Fibroblast of mammary gland (primary cell): Measurements from ENCODE around the gene PLXNA2.

Source experiments
- DNase-seq: peaks from one replicate; pipeline ENCODE4 v3.0.0-alpha.2; 2010; ENCODE audit warnings: low read depth
- H3K4me3 ChIP-seq: 2 replicates; pipeline ENCODE4 v1.5.1; 2011; ENCODE audit warnings: low read depth, mild to moderate bottlenecking, low read length, moderate library complexity; ENCODE audit not compliant: control insufficient read depth
- TF ChIP-seq, protein P1 (sequence below): conservative IDR thresholded peaks from 2 replicates; pipeline ENCODE4 v1.5.1; 2011; ENCODE audit warnings: low read depth, low read length, inconsistent platforms; ENCODE audit not compliant: control insufficient read depth, insufficient read depth

The PLXNA2 gene

DNA sequence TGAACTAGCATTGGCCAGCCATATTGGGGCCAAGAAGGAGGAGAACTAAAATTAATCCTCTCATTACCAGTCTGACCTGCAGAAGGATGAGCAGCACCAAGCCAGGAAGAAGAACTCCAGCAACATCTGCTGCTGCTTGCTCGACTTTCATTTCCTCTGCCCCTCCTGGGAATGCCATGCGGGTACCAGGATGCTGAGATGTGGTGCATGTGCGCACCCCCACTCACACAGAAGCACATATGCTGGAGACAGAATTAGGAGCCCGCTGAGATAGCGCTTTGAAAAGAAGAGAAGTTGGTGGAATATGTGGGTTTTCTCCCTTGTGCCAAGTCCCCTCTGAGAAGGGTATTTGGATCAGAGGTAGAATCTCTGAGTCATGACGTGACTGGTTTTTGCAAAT lies 70.4 kb downstream of the PLXNA2 start:
- TF ChIP-seq, protein P1, sequence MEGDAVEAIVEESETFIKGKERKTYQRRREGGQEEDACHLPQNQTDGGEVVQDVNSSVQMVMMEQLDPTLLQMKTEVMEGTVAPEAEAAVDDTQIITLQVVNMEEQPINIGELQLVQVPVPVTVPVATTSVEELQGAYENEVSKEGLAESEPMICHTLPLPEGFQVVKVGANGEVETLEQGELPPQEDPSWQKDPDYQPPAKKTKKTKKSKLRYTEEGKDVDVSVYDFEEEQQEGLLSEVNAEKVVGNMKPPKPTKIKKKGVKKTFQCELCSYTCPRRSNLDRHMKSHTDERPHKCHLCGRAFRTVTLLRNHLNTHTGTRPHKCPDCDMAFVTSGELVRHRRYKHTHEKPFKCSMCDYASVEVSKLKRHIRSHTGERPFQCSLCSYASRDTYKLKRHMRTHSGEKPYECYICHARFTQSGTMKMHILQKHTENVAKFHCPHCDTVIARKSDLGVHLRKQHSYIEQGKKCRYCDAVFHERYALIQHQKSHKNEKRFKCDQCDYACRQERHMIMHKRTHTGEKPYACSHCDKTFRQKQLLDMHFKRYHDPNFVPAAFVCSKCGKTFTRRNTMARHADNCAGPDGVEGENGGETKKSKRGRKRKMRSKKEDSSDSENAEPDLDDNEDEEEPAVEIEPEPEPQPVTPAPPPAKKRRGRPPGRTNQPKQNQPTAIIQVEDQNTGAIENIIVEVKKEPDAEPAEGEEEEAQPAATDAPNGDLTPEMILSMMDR, result no peak
- DNase-seq, result no peak
- H3K4me3 ChIP-seq, result no peak overlapping the region

DNA sequence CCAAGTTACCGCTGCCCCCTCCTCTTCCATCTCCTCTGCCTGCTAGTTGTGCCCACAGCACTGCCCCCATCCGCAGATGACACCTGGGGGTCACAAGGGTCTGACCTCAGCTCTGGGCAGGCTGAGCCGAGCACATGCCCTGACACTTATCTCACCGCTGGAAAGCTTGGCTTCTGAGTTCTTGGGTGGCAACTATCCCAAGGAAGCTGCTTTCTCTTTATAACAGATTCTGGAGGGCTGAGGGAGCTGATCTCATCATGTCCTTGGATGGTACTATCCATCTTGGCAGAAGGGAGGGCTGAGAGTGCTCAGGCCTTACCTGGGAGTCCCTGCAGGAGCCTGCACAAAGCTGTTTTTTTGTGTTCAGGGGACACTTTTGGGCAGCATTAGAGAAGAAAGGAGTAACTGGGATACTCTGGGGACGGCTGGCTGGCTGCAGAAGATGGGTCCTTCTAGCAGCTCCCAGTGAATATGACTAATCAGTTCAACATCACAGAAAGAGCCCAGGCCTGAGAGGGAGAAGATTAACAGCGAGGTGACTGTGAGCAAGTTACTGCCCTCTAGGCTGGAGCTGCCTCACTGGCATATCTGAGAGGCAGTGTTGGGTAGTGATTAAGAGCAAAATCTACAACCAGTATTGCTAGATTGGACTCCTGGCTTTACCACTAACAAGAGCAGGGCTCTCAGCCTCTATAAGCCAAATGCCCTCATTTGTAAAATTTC lies 71.6 kb downstream of the PLXNA2 start:
- H3K4me3 ChIP-seq, result no peak overlapping the region
- TF ChIP-seq, protein P1, result no peak
- DNase-seq, result no peak

DNA sequence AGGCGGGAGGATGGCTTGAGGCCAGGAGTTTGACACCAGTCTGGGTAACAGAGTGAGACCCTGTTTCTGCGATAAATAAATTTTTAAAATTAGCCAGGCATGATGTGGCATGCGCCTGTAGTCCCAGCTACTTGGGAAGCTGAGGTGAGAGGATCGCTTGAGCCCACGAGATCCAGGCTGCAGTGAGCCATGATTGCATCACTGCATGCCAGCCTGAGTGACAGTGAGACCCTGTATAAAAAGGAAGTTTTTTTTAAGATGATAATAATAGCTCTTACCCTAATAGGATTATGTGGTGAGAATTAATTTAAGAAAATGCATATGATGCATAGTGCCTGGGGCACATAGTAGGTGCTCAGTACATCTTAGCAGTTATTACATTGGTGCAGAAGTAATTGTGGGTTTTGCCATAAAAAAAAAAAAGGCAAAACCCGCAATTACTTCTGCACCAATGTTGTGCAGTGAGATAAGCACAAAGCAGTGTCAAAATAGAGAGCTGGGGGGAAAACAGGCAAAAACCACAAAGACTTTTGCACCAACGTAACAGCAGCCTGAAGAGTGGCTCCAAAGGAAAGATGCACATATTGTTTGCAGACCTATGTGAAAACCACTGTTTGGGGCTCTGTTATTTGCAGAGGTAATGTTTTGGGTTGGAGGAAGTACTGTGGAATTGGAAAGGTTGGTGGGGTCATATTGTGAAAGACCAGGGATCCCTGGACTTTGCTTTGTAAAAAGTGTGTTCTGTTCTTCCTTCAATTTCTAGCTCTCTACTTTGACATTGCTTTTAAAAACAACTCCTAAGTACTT lies 72.4 kb downstream of the PLXNA2 start:
- TF ChIP-seq, protein P1, result no peak

DNA sequence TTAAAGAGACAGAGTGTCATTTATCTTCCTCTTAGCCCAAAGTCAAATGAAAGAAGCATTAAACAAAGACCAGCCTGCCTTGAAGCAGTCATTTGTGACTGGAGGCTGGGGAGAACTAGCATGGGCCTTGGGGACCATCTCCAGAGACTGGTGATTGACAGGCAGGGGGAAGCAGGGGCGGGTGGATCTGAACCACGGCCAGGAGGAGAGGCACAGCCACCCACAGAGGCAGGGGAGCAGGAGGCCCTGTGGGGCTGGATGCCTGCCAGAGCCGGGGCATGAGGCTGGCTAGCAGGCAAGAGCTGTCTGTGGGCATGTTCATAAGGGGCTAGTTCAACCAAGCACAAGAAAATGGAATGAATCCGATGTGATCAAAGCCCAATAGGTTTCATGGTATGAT lies 73.9 kb downstream of the PLXNA2 start:
- TF ChIP-seq, protein P1, result no peak
- H3K4me3 ChIP-seq, result no peak overlapping the region
- DNase-seq, result no peak

More for the DNA sequence above, 72.4 kb downstream of the PLXNA2 start:
- DNase-seq, result no peak
- no peak overlapping the region for H3K4me3 ChIP-seq

DNA sequence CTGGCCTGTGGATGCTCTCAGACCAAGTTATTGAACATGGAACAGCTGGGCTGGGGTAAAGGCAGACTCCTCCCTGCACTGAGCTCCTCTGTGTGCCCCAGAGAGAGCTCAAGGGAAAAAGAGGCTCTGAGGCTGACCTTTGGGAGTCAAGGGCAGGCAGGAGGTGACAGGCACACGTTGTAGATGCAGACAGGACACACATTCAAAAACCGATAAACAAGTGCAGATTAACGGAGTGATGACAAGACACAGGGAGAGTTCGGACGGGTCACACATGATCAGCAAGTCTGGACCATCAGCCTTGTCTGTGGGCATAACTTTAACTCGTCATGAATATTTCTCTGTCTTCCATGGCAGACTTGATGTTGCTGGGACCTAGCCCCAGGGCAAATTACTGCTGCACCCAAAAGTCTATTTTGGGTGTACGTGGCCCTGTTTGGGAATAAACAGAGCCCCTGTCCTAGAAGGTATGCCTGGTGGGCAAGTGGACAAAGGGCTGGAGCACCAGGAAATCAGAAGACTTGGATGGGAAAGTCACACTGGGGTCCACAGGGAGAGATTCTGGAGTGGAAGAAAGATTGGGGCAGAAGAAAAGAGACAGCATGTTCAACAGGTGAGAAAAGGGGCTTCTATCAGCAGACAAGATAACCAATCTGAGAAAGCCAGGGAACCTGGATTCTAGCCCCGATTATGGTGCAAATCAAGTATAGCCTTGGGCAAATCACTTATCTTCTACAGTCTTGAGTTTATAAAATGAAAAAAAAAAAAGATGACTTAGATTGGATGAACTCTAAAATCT lies 74.9 kb downstream of the PLXNA2 start:
- DNase-seq, result no peak
- H3K4me3 ChIP-seq, result no peak overlapping the region
- TF ChIP-seq, protein P1, result no peak

DNA sequence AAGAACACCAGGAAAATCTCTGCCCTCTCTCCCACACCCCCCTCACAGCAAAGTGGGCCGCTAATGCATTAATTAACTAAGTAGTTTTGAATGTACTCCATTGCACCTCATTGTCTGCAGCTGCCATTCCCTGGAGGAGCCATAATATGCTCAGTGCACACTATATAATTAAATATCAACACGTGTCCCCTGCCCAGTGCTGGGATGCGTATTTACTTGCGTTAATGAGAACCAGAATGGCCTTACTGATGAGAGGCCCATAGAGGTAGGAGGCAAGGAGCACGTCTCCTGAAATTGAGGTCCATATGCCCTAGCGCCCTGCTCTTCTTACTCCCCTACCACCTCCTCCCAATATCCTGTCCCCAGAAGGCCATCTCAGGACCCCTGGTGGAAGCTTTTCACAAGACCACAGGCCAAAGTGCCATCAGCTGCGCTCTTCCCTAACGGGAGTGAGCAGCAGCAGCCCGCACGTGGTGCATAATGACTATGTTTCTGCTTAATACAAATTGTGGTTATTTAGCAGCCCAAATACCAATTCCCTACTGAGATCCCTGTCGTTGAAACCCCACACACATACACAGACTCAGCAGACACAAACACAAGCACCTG lies 76.8 kb downstream of the PLXNA2 start:
- no peak for DNase-seq
- H3K4me3 ChIP-seq, result no peak overlapping the region
- TF ChIP-seq, protein P1, result no peak
